HG03108 (cell line): Measurements from ENCODE around the gene NDUFV3.
"Not testable (repeated sequence)": the region's sequence is repeated elsewhere in the genome, so short reads cannot be mapped to it uniquely, and the experiment has no call there.

Experiments
- ATAC-seq: cut with Tn5 transposase; IDR thresholded peaks from one replicate; pipeline ENCODE4 v1.9.1; 2021; ENCODE audit warnings: moderate library complexity; ENCODE audit not compliant: unreplicated experiment

NDUFV3 gene

GRCh38 chr21:42883921-42884320, 9.2 kb upstream of the NDUFV3 start:
- ATAC-seq: no peak

- ATAC-seq: no peak
These were observed 5.8 kb upstream of the NDUFV3 start for GRCh38 chr21:42887326-42887725.

GRCh38 chr21:42892582-42892930, 553 bp upstream of the NDUFV3 start:
- ATAC-seq: no peak

- no peak for ATAC-seq
These were observed 7.3 kb downstream of the NDUFV3 start for GRCh38 chr21:42900446-42900845.

GRCh38 chr21:42903817-42904216, 10.7 kb downstream of the NDUFV3 start:
- no peak for ATAC-seq

- ATAC-seq: no peak
These were observed 12.1 kb downstream of the NDUFV3 start for GRCh38 chr21:42905195-42905594.

GRCh38 chr21:42906233-42906632, 13.1 kb downstream of the NDUFV3 start:
- no peak for ATAC-seq

GRCh38 chr21:42908484-42908883, 15.4 kb downstream of the NDUFV3 start:
- not testable (repeated sequence) for ATAC-seq

- ATAC-seq: not testable (repeated sequence)
These were observed 18.8 kb downstream of the NDUFV3 start for GRCh38 chr21:42911920-42912319.

- no peak for ATAC-seq
These were observed 20.4 kb downstream of the NDUFV3 start for GRCh38 chr21:42913476-42913875.

- no peak for ATAC-seq
These were observed 25.2 kb downstream of the NDUFV3 start for GRCh38 chr21:42918291-42918690.

GRCh38 chr21:42921927-42922326, 28.8 kb downstream of the NDUFV3 start:
- ATAC-seq: no peak

GRCh38 chr21:42922918-42923317, 29.8 kb downstream of the NDUFV3 start:
- no peak for ATAC-seq

GRCh38 chr21:42923553-42924432, 30.7 kb downstream of the NDUFV3 start:
- ATAC-seq: no peak

GRCh38 chr21:42924433-42924751, 31.3 kb downstream of the NDUFV3 start:
- ATAC-seq: no peak

GRCh38 chr21:42925114-42925926, 32.2 kb downstream of the NDUFV3 start, which contains the start of gene ERVH48-1:
Gene ERVH48-1, minus strand, starts transcription at chr21:42925630. Its CDS starts 6,624 bp downstream, at chr21:42919006.
- ATAC-seq: no peak

- ATAC-seq: not testable (repeated sequence)
These were observed 34.5 kb downstream of the NDUFV3 start for GRCh38 chr21:42927474-42928200.

GRCh38 chr21:42929969-42930368, 36.9 kb downstream of the NDUFV3 start:
- no peak for ATAC-seq

- no peak for ATAC-seq
These were observed 38.6 kb downstream of the NDUFV3 start for GRCh38 chr21:42931560-42932235.

- ATAC-seq: not testable (repeated sequence)
These were observed 39.4 kb downstream of the NDUFV3 start for GRCh38 chr21:42932378-42933136.
